Esophagus mucosa (tissue), 1 donor: Measurements from ENCODE around the gene ENPP5. TPM values are rescaled to one million over a fixed set of nuclear protein-coding genes. Genes with fewer than 3 reads are reported as not detected.
"Not testable (repeated sequence)": the region's sequence is repeated elsewhere in the genome, so short reads cannot be mapped to it uniquely, and the experiment has no call there.

Experiments used
- ATAC-seq: fragments of 200-7000 bp; cut with Tn5 transposase; one replicate; pipeline ENCODE4 v1.9.1; 2020
- total RNA-seq: library from RNA; stranded (reverse); gene quantifications from one replicate; pipeline ENCODE4 v1.2.4, GENCODE V29; 2023
- donor health status: DM: yes; HTN: yes; CAD: no.

Gene ENPP5
- total RNA-seq, 1 donor from 2014 or later, result 0.44 TPM

GRCh38 chr6:46172176-46172575, 1.4 kb upstream of the ENPP5 start:
- no peak for ATAC-seq

GRCh38 chr6:46160102-46160501, 10.7 kb downstream of the ENPP5 start:
- ATAC-seq, result no peak

DNA sequence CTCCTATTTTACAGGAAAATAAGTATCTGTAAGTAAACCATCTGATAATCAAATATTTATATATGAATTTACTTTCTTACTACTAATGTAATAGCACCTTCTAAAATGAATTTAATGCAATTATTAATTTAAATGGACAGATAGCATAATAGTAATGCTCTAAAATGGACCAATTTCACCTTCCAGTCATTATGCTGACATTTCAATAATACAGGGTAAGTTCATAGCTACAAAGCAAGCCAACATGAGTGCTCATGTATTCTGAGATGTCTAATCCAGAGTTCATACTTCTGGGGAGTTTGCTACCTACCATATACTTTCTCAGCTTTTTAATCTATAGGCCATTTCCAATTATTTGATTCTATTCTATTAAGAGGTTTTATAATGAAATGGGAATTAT, 11.6 kb downstream of the ENPP5 start:
- no peak for ATAC-seq

- no peak for ATAC-seq
Observed at GRCh38 chr6:46156701-46157100, 14.1 kb downstream of the ENPP5 start.

- not testable (repeated sequence) for ATAC-seq
Observed at GRCh38 chr6:46149066-46149465, 21.7 kb downstream of the ENPP5 start.

- no peak for ATAC-seq
Observed at GRCh38 chr6:46144270-46144669, 26.5 kb downstream of the ENPP5 start.

GRCh38 chr6:46138281-46138680, 32.5 kb downstream of the ENPP5 start:
- ATAC-seq, result no peak

- ATAC-seq, result no peak
Observed at GRCh38 chr6:46137387-46137786, 33.4 kb downstream of the ENPP5 start.

GRCh38 chr6:46136831-46137230, 33.9 kb downstream of the ENPP5 start:
- no peak for ATAC-seq

- no peak for ATAC-seq
Observed at GRCh38 chr6:46135176-46135575, 35.6 kb downstream of the ENPP5 start.

DNA sequence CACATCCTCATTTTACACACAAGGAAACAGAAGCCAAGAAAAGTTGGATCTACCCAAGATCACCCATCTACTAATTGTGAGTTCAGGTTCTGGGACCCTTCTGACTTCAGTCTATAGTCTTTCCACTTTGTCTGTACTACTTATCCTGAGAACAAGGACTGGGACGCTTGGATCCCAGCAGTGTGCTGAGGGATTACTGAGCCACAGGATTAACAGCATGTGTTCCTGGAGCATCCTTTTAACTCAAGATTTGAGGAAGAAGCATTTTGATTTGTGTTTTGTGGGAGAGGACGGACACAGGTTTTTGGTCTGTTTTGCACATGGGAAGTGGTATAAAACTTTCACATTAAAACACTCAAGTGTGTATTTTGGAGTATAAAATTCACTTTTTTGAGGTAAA, 36.6 kb downstream of the ENPP5 start:
- no peak for ATAC-seq

DNA sequence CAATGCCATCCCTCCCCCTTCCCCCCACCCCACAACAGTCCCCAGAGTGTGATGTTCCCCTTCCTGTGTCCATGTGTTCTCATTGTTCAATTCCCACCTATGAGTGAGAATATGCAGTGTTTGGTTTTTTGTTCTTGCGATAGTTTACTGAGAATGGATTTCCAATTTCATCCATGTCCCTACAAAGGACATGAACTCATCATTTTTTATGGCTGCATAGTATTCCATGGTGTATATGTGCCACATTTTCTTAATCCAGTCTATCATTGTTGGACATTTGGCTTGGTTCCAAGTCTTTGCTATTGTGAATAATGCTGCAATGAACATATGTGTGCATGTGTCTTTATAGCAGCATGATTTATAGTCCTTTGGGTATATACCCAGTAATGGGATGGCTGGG, 39.5 kb downstream of the ENPP5 start:
- not testable (repeated sequence) for ATAC-seq

- no peak for ATAC-seq
Observed at GRCh38 chr6:46130666-46131065, 40.1 kb downstream of the ENPP5 start.

GRCh38 chr6:46129629-46130511, 40.9 kb downstream of the ENPP5 start, which contains the start of gene ENPP4:
Gene ENPP4 (plus strand): TSS chr6:46129989. CDS start chr6:46139584, 9,595 bp downstream.
- peak; percentile 100 for ATAC-seq

DNA sequence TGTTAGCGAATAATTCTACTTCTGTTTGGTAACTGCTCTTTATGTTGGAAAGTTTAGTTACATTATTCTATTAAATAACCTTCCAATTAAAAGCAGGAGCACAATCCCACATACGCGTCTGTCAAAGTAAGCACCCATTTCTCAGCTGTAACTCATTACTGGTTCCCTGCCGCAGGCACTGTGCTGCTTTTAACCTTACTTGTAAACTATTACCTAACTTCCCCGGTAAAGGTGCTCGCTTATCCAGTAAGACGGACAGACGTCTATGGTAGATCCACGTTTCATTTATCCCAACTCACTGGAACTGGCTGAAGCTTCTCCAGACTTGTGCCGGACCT, 41.5 kb downstream of the ENPP5 start:
- peak; percentile 13 for ATAC-seq

GRCh38 chr6:46128476-46128875, 42.3 kb downstream of the ENPP5 start:
- no peak for ATAC-seq

- not testable (repeated sequence) for ATAC-seq
Observed at GRCh38 chr6:46119679-46120078, 51.1 kb downstream of the ENPP5 start.

GRCh38 chr6:46118836-46119235, 51.9 kb downstream of the ENPP5 start:
- ATAC-seq, result no peak

GRCh38 chr6:46118157-46118556, 52.6 kb downstream of the ENPP5 start:
- ATAC-seq, result no peak

- peak; percentile 47 for ATAC-seq
Observed at GRCh38 chr6:46116289-46116688, 54.5 kb downstream of the ENPP5 start.

GRCh38 chr6:46115634-46116033, 55.1 kb downstream of the ENPP5 start:
- peak; percentile 52 for ATAC-seq

- ATAC-seq, result no peak
Observed at GRCh38 chr6:46113370-46113769, 57.4 kb downstream of the ENPP5 start.
